ENCODE results near the gene SHLD2.
"Not testable (repeated sequence)": the region's sequence is repeated elsewhere in the genome, so short reads cannot be mapped to it uniquely, and the experiment has no call there.

SHLD2 gene

DNA sequence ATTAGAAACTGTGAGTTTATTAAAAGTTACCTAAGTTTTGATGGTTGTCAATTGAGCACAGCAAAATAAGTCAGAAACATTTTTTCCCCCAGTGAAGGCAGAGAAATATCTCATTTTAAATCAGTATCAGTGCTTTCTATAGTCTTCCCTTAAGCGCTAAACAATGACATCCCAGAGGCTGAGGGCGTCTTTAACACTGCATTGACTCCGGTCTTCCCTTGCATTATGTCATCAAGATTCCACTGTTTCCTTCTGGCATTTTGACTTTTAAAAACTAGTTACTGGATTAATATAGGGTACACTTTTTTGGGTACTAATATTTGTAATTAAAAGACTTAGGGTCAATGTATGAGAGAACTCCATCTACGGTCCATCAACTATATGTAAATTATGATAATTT, 4.2 kb upstream of the SHLD2 start:
- H3K27ac ChIP-seq = peak overlapping the region; percentile 99
- TF ChIP-seq, protein P1, sequence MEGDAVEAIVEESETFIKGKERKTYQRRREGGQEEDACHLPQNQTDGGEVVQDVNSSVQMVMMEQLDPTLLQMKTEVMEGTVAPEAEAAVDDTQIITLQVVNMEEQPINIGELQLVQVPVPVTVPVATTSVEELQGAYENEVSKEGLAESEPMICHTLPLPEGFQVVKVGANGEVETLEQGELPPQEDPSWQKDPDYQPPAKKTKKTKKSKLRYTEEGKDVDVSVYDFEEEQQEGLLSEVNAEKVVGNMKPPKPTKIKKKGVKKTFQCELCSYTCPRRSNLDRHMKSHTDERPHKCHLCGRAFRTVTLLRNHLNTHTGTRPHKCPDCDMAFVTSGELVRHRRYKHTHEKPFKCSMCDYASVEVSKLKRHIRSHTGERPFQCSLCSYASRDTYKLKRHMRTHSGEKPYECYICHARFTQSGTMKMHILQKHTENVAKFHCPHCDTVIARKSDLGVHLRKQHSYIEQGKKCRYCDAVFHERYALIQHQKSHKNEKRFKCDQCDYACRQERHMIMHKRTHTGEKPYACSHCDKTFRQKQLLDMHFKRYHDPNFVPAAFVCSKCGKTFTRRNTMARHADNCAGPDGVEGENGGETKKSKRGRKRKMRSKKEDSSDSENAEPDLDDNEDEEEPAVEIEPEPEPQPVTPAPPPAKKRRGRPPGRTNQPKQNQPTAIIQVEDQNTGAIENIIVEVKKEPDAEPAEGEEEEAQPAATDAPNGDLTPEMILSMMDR (IDR thresholded peaks at IDR 0.05) = no peak
- no peak for TF ChIP-seq ZFX (IDR thresholded peaks at IDR 0.05; ENCODE audit: borderline replicate concordance)

DNA sequence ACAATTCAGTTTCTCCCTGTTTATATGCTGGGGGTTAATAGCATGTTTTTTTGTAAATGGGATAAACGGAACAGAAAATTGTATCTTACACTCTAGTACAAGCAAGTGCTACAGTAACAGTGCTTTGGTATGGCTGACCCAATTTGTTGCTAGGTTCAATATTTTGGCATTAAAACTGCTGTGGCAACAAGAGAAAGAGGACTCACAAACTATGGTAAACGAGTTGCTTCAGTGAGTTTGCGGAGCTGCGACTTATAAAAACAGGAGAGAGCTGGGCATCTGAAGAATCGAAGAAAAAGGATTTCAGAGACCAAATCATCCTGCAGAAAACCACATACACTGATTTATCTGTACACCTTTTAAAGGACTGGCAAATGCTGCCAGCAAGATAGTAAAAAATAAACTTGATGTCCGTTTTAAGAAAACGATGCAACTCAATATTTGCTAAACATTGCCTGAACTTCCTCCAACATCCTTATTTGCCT, 2.6 kb upstream of the SHLD2 start:
- peak overlapping the region; percentile 99 for H3K27ac ChIP-seq
- no peak for TF ChIP-seq ZFX (IDR thresholded peaks at IDR 0.05; ENCODE audit: borderline replicate concordance)
- TF ChIP-seq, protein P1 (IDR thresholded peaks at IDR 0.05) = no peak

DNA sequence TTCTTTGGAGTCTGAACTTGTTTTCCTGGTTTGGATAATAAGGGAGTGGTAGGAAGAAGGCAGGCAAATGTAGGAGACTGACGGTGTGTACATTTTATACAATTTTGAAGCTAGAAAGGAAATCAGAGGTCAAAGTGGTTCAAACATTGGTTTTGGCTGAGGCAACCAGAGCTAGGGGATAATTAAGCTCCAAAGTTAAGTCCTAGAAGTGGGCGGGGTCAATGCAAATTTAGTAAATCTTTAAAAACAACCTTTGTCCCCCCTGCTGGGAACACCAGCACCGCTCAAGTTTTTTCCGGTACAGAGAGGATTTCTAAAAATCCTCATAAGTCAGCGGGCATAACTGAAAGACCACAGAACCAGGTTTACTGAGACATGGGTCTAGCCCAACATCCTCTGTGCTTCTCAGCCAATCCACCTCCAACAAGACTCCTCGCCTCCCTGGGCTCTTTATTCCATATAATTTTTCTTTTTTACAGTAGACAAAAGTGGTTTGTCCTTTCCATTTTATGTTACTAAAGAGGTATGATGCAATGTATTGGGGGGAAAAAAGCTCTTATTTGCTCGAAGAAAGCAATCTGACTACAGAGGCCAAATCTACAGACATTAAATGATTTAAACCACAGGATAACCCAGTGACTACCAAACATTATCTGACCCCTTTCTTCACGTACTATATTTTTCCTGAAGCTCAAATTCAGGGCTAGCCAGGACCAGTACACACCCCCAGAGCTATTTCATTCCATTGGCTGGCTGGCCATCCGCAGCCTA, 2.0 kb upstream of the SHLD2 start:
- peak overlapping the region; percentile 99 for H3K27ac ChIP-seq
- TF ChIP-seq, protein P1 (IDR thresholded peaks at IDR 0.05) = no peak

DNA sequence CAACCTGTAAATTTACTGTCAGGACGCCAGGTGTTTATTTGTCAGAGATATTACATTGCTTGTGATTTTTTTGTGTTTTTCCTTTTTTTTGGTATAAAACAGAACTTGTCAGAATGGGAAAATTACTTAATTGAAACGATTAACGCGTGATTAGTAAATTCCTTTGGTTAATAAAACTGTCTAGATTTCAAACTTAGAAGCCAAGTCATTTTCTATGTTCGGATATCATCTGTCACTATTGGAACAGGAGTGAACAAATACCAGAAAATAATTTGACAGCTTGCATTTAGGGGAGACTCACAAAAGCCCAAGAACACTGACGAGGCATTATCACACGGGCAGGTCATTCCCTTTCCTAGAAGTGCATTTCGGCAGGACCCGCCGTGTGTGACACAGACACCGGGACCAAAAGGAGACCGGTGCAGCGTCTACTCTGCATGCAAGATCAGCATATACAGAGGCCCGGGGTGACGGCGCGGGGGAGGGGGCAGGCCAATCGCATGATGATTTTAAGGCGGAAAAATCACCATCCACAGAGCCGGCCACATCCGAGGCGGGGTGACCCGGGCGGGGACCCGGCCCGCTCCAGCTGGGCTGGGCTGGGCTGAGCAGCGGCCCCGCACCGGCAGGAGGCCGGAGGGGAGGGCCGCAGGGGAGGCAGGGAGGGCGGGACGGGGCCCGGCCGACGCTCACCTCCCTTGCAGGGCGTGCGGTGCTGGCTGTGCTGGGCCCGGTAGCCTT, 1.2 kb upstream of the SHLD2 start:
- H3K27ac ChIP-seq = peak overlapping the region; percentile 99
- TF ChIP-seq ZFX (IDR thresholded peaks at IDR 0.05; ENCODE audit: borderline replicate concordance) = no peak
- TF ChIP-seq, protein P1 (IDR thresholded peaks at IDR 0.05) = no peak

DNA sequence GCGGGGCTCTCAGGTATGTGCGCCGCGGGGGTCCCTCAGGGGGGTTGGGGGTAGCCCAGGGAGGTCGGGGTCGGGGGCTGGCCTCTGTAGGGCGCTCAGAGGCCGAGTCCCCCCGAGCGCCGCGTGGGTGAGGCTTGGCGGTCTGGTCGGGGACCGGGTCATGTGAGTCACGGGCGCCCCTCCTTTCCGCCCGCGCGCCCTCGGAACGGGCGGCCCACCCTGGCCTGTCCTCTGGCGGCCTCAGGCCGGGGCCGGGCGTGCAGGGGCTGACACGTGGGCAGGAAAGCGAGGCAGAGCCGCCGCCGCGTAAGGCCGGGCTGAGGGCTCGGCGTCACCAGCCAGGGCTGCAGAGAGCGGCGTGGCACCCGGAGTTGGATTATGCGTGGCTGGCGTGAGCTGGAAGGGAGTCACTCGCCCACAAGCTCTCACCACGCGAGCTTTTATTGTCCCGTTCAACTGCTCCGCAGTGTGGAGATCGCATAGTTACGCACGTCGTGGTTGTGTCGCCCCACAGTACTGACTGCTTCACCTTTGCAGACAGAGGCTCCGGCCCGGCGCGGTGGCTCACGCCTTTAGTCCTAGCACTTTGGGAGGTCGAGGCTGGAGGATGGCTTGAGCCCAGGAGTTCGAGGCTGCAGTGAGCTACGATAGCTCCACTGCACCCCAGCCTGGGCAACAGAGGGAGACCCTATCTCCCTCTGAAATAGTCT, 385 bp downstream of the SHLD2 start:
- H3K27ac ChIP-seq = peak overlapping the region; percentile 99
- TF ChIP-seq, protein P1 (IDR thresholded peaks at IDR 0.05) = no peak
- TF ChIP-seq ZFX (IDR thresholded peaks at IDR 0.05; ENCODE audit: borderline replicate concordance) = no peak

DNA sequence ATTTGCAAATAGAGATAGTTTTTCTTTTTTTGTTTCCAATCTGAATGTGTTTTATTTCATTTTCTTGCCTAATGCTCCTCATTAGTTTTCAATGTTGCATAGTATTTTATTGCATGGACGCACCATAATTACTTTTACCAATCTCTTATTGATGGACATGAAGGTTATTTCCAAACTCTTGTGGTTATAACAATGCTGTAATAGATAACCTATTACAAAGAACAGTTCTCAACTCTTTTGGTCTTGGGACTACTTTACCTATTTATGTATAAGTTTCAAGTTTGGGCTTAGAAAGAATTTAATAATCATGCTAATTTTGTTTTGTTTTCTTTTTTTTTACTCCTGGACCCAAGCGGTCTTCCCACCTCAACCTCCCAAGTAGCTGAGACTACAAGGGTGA, 7.0 kb downstream of the SHLD2 start:
- no peak for TF ChIP-seq ZFX (IDR thresholded peaks at IDR 0.05; ENCODE audit: borderline replicate concordance)
- TF ChIP-seq, protein P1 (IDR thresholded peaks at IDR 0.05) = no peak
- H3K27ac ChIP-seq = no peak overlapping the region

DNA sequence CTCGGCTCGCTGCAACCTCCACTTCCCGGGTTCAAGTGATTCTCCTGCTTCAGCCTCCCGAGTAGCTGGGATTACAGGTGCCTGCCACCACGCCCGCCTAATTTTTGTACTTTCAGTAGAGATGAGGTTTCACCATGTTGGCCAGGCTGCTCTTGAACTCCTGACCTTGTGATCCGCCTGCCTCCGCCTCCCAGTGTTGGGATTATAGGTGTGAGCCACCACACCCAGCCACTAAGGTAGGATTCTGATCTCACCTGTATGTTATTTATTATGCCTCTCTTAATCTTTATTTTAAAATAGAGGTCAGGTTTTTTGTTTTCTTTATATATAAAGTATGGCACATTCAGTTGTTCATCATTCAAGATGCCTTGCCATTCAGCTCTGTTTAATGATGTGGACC, 9.7 kb downstream of the SHLD2 start:
- not testable (repeated sequence) for H3K27ac ChIP-seq
